Activated T-cell treated with anti-CD3 and anti-CD28 coated beads, Interleukin-2, amount 50 U/mL, for 4 hours (primary cell): ENCODE measurements around the gene TBXT. TPM values are rescaled to one million over a fixed set of nuclear protein-coding genes. Genes with fewer than 3 reads are reported as not detected.

Experiments
- ATAC-seq, 2 donors: fragments of 200-7000 bp; cut with Tn5 transposase; one replicate each; pipeline ENCODE4 v1.10.0; 2021
- DNase-seq: peaks from one replicate; pipeline ENCODE4 v3.0.0-alpha.2; 2020
- H3K27me3 Mint-ChIP-seq: one replicate; pipeline ENCODE4 v1.8.0; 2021; ENCODE audit warnings: low read depth, mixed read lengths
- H3K36me3 Mint-ChIP-seq: one replicate; pipeline ENCODE4 v1.8.0; 2022; ENCODE audit warnings: mixed read lengths; ENCODE audit not compliant: insufficient read depth
- H3K4me1 Mint-ChIP-seq: one replicate; pipeline ENCODE4 v1.8.0; 2021; ENCODE audit warnings: low read depth, mixed read lengths
- H3K4me3 Mint-ChIP-seq: one replicate; pipeline ENCODE4 v1.8.0; 2021; ENCODE audit warnings: mild to moderate bottlenecking, moderate library complexity, mixed read lengths
- H3K9me3 Mint-ChIP-seq: one replicate; pipeline ENCODE4 v1.8.0; 2021; ENCODE audit warnings: mixed read lengths
- total RNA-seq, 3 donors: library from RNA; stranded (reverse); gene quantifications; one replicate each; pipeline ENCODE4 v1.2.1, GENCODE V29; 2021

TBXT gene
- total RNA-seq, 3 donors from 2014 or later: not detected

DNA sequence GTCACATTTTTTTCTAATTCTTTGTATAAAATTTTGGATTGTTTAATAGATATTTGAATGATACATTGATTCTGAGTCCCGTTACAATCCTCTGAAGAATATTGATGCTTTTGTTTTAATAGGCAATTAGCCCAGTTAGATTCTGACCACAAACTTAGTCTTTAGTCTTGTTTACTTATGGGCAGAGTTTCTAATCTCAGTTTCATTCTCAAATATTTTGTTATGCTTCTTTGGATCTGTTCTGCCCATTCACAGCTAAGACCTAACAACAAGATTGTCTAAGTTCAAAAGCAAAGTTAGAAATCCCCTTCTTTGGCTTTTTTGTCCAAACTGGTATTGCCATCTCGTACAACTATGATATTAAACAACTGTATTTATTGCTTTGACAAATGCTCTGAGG lies 58.0 kb downstream of the TBXT start:
- no peaks in the 10 kb centered on the region for H3K9me3 Mint-ChIP-seq
- ATAC-seq: no peak

More for the DNA sequence above, 58.0 kb downstream of the TBXT start:
- Mint-ChIP-seq H3K4me1 (peaks cover 5% of the 10 kb centered on the region), H3K27me3 (peaks cover 28% of the 10 kb centered on the region), H3K36me3 (no peaks in the 10 kb centered on the region), H3K4me3 (no peak overlapping the region)
- no peak for DNase-seq

Other genes starting within 250 kb of the TBXT start
- under 1 TPM in 1 of 3 donors, not detected in 2; 0.05 TPM for gene PRR18, start 140.5 kb upstream of the TBXT start, total RNA-seq
- 10 to 100 TPM; 58.7 to 65.4 (median 60.7) TPM for gene SFT2D1, start 174.7 kb upstream of the TBXT start, total RNA-seq
- gene MPC1, start 215.1 kb upstream of the TBXT start, total RNA-seq: 10 to 100 TPM; 17.9 to 24.6 (median 24.0) TPM